ENCODE data around the gene C10orf90.

C10orf90 gene

GRCh38 chr10:126502441-126502840, 168.1 kb downstream of the C10orf90 start:
- DNase-seq (ENCODE audit: low read depth): no peak

DNA sequence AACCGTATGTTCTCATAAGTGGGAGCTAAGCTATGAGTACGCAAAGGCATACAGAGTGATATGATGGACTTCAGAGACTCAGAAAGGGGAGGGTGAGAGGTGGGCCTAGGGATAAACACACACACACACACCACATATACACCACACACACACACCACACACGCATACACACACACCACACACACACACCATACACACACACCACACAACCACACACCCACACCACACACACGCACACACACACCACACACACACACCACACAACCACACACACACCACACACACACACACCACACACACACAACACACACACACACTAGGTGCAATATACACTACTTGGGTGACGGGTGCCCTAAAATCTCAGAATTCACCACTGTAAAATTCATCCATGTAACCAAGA, 168.7 kb downstream of the C10orf90 start:
- DNase-seq (ENCODE audit: low read depth): no peak

DNA sequence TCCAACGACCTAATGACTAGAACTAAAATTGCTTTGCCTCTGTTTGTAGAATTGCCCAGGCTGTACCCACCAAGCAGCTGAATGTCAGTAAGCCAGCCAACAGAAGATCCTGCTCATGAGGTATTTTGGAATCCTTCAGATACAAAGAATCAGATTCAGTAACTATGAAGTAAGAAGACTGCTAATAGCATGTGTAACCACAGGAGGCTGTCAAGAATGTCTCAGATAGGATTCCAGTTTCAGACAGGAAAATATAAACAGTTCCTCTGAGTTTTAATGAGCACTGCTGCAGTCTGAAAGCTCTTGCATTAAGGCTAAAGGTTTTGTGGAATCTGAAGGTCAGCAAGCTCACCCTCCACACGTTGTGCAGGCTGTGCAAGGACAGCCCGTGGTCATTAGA, 169.6 kb downstream of the C10orf90 start:
- DNase-seq (ENCODE audit: low read depth): no peak

- DNase-seq (ENCODE audit: low read depth): no peak
These were observed 170.3 kb downstream of the C10orf90 start for GRCh38 chr10:126500185-126500584.

DNA sequence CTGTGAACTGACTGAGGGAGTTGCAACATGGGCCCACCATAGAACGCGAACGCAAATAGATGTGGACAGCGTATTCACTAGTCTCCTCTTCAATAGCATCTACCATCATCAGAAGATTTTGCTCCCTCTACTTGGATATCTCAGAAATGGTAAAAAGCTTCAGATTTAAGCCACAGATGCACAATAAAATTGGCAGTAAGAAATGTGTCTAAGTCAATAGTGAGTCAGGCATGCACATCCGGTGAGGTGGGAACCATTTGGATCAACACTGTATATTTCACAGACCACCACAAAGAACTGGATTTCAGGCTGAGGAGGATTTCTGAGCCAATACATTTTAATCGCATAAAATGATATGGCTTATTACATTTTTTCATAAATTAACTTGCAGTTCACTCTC, 170.7 kb downstream of the C10orf90 start:
- no peak for DNase-seq (ENCODE audit: low read depth)

GRCh38 chr10:126497672-126498071, 172.8 kb downstream of the C10orf90 start:
- no peak for DNase-seq (ENCODE audit: low read depth)

DNA sequence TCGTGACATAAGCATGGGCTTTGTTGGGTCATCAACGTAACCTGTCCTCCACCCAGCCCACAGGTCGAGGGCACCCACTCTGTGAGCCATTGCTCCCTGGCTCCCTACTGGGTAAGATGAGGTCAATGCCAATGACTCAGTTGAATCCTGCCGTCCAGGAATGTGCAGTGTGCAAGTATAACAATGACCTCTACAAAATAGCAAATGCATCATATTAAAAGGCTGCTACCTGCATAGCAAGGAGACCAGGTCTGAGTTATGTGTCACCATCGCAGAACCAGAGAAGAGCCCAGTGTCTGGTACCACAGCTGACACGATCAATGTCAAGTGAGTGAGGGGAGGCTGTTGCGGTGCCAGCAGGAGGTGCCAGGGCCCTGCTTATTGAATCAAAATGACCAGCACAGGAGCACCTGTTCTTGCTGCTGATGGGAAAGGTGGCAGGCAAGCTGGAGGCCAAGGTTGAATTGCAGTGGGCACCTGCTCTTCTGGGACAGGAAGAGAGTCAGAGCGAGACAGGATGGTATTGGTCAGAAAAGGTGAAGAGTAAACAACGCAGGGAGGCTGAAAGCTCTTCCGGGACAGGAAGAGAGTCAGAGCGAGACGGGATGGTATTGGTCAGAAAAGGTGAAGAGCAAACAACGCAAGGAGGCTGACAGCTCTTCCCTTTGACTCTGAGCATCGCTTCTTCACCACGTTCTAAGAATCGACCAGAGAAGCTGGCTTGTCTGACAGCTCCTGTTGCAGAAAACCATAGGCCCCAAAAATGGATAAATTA, 173.5 kb downstream of the C10orf90 start:
- DNase-seq (ENCODE audit: low read depth): no peak

GRCh38 chr10:126491476-126491875, 179.0 kb downstream of the C10orf90 start:
- DNase-seq (ENCODE audit: low read depth): no peak

GRCh38 chr10:126481181-126481580, 189.3 kb downstream of the C10orf90 start:
- no peak for DNase-seq (ENCODE audit: low read depth)

- DNase-seq (ENCODE audit: low read depth): no peak
These were observed 189.8 kb downstream of the C10orf90 start for GRCh38 chr10:126480648-126481047.

DNA sequence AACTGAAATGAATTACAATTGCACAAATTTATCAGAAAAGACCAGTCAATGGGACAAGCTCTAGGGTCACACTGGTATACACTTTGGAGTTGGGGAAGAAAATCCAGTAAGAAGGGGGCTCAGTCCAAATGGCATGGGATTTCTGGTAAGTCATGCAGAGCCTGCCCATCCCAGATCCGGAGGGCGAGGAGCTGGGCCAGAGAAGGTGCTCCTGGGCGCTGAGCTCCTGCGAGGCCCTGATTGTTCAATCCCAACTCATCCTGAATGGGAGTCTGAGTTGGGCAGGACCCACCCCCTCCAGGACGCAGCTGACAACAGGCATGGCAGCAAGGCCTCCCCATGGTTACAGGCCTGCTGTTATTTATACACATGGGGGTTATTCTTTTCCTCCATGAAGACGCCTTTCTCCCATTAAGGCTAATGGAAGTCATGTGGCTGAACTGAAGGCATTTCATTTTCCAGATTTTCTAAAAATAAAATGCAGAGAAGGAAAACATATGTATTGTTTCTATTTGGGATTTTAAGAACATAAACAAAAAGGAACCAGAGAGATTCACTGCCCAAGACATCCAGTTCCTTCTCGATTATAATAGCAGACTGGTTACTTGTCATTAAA, 191.1 kb downstream of the C10orf90 start:
- no peak for DNase-seq (ENCODE audit: low read depth)

DNA sequence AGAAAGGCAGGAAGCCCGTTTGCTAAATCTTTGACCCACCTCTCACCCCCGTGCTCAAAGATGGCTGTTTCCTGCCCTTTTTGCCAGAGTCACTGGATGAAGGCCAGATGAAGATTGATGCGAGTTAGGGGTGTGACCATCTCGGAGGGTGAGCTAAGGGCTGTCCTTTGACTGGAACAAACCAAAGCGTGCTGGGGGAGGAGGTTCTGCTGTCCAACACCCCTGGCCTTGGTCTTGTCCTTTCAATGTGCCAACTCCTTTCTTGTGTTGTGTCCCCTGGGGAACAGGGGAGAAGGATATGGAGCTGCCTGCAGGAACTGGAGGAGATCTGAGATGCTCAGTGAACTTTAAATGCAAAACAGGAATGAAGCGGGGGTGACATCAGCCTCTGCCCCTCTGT, 191.9 kb downstream of the C10orf90 start:
- DNase-seq (ENCODE audit: low read depth): no peak

GRCh38 chr10:126476246-126476645, 194.2 kb downstream of the C10orf90 start:
- no peak for DNase-seq (ENCODE audit: low read depth)

GRCh38 chr10:126475074-126475691, 195.3 kb downstream of the C10orf90 start:
- DNase-seq (ENCODE audit: low read depth): no peak

DNA sequence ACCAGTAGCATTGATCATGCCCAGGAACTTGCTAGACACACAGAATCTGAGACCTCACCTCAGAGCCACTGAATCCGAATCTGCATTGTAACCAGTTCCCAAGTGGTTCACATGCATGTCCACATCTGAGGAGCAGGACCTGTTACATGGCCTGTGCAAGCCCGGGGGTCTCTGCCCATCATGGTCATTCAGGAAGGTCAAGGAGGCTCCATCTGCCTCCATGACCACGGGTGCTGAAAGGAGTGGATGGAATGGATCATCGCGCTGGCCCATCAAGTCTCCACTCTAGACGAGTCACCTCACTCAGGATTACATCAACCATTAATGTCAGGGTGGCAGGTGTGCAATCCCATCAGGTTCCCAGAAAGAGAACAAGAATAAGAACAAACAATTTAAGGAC, 196.5 kb downstream of the C10orf90 start:
- no peak for DNase-seq (ENCODE audit: low read depth)

DNA sequence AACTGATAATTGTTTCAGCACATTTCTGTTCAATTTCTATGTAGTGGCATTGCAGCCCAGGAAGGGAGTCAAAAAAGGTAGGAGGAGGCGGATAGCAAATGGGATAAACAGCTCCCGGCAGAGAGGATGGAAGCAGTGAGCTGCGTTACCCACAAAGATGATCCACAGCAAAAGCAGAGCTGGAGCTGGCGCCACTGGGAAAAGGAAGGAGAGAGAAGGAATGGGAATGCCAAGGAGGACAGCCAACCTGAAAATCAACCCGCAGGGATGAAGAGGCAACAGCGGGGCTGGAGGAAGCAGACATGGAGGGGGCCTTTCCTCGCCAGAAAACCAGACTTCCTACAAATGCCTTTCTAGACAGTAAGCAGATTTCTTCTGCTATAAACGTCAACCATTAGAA, 199.5 kb downstream of the C10orf90 start:
- no peak for DNase-seq (ENCODE audit: low read depth)

DNA sequence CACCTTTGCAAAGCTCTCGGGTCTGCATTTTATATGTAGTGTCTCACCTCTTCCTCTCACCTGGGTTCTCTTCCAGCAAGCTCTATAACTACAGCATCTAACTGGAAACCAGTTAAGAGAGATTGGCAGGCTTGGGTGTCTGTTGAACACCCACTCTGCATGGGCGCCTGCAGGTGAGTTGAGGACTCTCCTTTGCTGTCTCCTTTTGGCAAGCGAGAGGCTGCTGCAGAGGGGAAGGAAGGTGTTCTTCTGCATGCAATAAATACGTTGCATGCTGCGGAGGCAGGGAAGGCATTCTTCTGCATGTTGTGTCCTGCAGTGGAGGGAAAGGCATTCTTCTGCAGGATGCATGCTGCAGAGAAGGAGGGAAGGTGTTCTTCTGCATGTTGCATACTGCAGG, 200.8 kb downstream of the C10orf90 start:
- DNase-seq (ENCODE audit: low read depth): no peak

- DNase-seq (ENCODE audit: low read depth): no peak
These were observed 201.4 kb downstream of the C10orf90 start for GRCh38 chr10:126468876-126469643.

DNA sequence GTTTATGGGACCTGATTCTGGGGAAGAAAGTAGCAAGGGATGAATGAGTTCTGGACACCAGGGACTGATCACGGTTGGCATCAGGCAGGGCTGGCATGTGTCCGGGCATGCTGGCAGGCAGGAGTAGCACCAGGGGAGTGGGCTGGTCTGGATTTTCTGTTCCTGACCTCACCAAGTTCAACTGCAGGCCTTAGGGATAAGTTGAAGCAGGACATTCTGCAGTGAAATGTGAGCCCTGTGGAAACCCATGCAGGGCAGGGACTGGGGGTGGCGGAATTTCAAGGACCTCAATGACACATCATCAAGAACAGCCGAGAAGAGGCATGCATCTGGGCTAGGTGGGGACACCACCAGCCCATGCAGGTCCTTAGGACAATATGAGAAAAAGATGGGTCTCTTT, 202.0 kb downstream of the C10orf90 start:
- DNase-seq (ENCODE audit: low read depth): no peak

- DNase-seq (ENCODE audit: low read depth): no peak
These were observed 204.7 kb downstream of the C10orf90 start for GRCh38 chr10:126465771-126466170.

DNA sequence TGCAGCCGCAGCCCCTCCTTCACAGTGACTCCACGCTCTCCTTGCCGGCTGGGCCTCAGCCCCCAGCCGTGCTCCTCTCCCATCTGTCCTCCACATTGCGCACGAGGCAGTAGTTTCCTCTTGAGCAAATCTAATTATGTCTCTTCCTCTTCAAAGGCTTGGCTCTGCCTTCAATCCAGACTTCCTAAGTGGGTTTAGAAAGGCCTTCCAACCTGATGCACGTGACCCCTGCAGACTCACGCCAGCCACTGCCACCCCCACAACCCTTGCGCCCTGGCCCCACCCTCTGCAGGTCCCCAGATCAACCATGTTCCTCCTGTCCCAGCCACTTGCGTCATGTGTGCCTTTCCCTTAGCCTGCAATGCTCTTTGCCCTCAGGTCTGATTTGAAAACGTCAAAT, 207.2 kb downstream of the C10orf90 start:
- no peak for DNase-seq (ENCODE audit: low read depth)

GRCh38 chr10:126461289-126461940, 209.1 kb downstream of the C10orf90 start:
- no peak for DNase-seq (ENCODE audit: low read depth)
